Measurements from ENCODE around the gene OR1I1. TPM values are rescaled to one million over a fixed set of nuclear protein-coding genes. Genes with fewer than 3 reads are reported as not detected.

OR1I1 gene
- total RNA-seq, 1 experiment from 2014 or later = not detected

DNA sequence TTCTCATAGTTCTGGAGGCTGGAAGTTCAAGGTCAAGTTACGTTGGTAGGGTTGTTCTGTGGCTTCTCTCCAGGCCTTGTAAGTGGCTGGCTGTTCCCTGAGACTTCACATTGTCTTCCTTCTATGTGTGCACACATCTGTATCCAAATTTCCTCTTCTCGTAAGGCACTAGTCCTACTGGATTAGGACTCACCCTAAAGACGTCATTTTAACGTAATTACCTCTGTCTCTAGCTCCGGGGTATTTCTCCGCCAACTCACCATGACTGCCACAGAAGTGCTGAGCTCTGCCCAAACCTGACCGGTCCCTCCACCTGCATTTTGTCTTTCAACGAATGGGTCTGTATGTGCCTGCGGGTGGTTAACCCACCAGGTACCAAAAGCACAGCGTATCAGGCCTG, 16.4 kb downstream of the OR1I1 start:
- Histone ChIP-seq H3K36me3 (ENCODE audit: control insufficient read depth in 1 of 2, insufficient read depth in 2 of 2, low read length in 2 of 2) (no peaks in the 10 kb centered on the region), H3K4me2 (ENCODE audit: low read length) (no peak overlapping the region), H3K9ac (ENCODE audit: low read length) (no peak overlapping the region), H3K9me2 (ENCODE audit: insufficient read depth) (no peaks in the 10 kb centered on the region), H3K9me3 (ENCODE audit: control insufficient read depth in 1 of 2, insufficient read depth in 1 of 2, low read depth in 1 of 2, low read length in 2 of 2) (peaks cover 3 to 5% of the 10 kb centered on the region in 2 experiments; a peak in 2 of 4 replicates), H3K79me2 (ENCODE audit: insufficient read depth, low read length) (no peaks in the 10 kb centered on the region), H2AFZ (ENCODE audit: low read depth, low read length, poor library complexity, severe bottlenecking) (no peak overlapping the region), H3K4me3 (replicated peaks in 1 of 2; ENCODE audit: low read depth in 1 of 2, low read length in 2 of 2) (no peak overlapping the region), H3K4me1 (ENCODE audit: control insufficient read depth in 1 of 2, insufficient read depth in 2 of 2, low read length in 2 of 2) (no peaks in the 10 kb centered on the region), H3K27ac (ENCODE audit: low read depth, low read length) (no peak overlapping the region), H3K27me3 (ENCODE audit: insufficient read depth, low read length) (no peaks in the 10 kb centered on the region), H4K20me1 (ENCODE audit: insufficient read depth) (no peaks in the 10 kb centered on the region)
- TF ChIP-seq CEBPB (IDR thresholded peaks at IDR 0.05; ENCODE audit: low read depth) = no peak
- TF ChIP-seq POLR2AphosphoS5 (IDR thresholded peaks at IDR 0.05; ENCODE audit: low read depth, low read length) = no peak
- ChIA-PET RAD21 (ENCODE audit: low non-redundant PET in 1 of 2, low total read pairs in 2 of 2, uncharacterized antibody in 2 of 2, unreplicated experiment in 2 of 2) (no interaction called here), CTCF (no interaction called here), POLR2A (no interaction called here)
- intact Hi-C loops (cut with micrococcal nuclease) = no loop called here
- DNase-seq (ENCODE audit: low read depth, low spot score) (no peak), ATAC-seq (no peak)
- no TSS peak for BruUV-seq (replicated peaks)

DNA sequence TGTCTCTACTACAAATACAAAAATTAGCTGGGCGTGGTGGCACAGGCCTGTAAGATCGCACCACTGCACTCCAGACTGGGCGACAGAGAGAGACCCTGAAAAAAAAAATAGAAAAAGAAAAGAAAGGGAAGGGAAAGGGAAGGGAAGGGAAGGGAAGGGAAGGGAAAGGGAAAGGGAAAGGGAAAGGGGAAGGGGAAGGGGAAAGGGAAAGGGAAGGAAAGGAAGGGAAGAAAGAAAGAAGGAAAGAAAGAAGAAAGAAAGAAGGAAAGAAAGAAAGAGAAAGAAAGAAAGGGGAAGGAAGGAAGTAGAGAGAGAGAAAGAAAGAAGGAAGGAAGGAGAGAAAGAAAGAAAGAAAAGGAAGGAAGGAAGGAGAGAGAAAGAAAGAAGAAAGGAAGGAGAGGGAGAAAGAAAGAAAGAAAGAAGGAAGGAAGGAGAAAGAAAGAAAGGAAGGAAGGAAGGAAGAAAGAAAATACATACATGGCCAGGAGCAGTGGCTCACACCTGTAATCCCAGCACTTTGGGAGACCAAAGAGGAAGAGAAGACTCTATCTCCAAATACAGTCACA, 17.1 kb downstream of the OR1I1 start:
- Histone ChIP-seq H3K9ac (ENCODE audit: low read length) (no peak overlapping the region), H2AFZ (ENCODE audit: low read depth, low read length, poor library complexity, severe bottlenecking) (no peak overlapping the region), H3K4me3 (replicated peaks in 1 of 2; ENCODE audit: low read depth in 1 of 2, low read length in 2 of 2) (no peak overlapping the region), H3K9me2 (ENCODE audit: insufficient read depth) (no peaks in the 10 kb centered on the region), H3K4me2 (ENCODE audit: low read length) (no peak overlapping the region), H3K9me3 (ENCODE audit: control insufficient read depth in 1 of 2, insufficient read depth in 1 of 2, low read depth in 1 of 2, low read length in 2 of 2) (peaks cover 5 to 6% of the 10 kb centered on the region in 2 experiments; a peak in 2 of 4 replicates), H4K20me1 (ENCODE audit: insufficient read depth) (no peaks in the 10 kb centered on the region), H3K27ac (ENCODE audit: low read depth, low read length) (no peak overlapping the region), H3K4me1 (ENCODE audit: control insufficient read depth in 1 of 2, insufficient read depth in 2 of 2, low read length in 2 of 2) (no peaks in the 10 kb centered on the region), H3K27me3 (ENCODE audit: insufficient read depth, low read length) (no peaks in the 10 kb centered on the region), H3K36me3 (ENCODE audit: control insufficient read depth in 1 of 2, insufficient read depth in 2 of 2, low read length in 2 of 2) (no peaks in the 10 kb centered on the region), H3K79me2 (ENCODE audit: insufficient read depth, low read length) (no peaks in the 10 kb centered on the region)
- DNase-seq (ENCODE audit: low read depth, low spot score) (no peak), ATAC-seq (no peak)
- RAD21 ChIA-PET (ENCODE audit: low non-redundant PET in 1 of 2, low total read pairs in 2 of 2, uncharacterized antibody in 2 of 2, unreplicated experiment in 2 of 2) = no interaction called here
- TF ChIP-seq ZFX (IDR thresholded peaks at IDR 0.05) (no peak), JUND (IDR thresholded peaks at IDR 0.05) (no peak), FOSL1 (IDR thresholded peaks at IDR 0.05; ENCODE audit: low read depth) (no peak), ELF1 (IDR thresholded peaks at IDR 0.05; ENCODE audit: borderline replicate concordance, low read depth) (no peak), SP1 (IDR thresholded peaks at IDR 0.05; ENCODE audit: low read depth) (no peak)
- TF ChIP-seq, protein P1, sequence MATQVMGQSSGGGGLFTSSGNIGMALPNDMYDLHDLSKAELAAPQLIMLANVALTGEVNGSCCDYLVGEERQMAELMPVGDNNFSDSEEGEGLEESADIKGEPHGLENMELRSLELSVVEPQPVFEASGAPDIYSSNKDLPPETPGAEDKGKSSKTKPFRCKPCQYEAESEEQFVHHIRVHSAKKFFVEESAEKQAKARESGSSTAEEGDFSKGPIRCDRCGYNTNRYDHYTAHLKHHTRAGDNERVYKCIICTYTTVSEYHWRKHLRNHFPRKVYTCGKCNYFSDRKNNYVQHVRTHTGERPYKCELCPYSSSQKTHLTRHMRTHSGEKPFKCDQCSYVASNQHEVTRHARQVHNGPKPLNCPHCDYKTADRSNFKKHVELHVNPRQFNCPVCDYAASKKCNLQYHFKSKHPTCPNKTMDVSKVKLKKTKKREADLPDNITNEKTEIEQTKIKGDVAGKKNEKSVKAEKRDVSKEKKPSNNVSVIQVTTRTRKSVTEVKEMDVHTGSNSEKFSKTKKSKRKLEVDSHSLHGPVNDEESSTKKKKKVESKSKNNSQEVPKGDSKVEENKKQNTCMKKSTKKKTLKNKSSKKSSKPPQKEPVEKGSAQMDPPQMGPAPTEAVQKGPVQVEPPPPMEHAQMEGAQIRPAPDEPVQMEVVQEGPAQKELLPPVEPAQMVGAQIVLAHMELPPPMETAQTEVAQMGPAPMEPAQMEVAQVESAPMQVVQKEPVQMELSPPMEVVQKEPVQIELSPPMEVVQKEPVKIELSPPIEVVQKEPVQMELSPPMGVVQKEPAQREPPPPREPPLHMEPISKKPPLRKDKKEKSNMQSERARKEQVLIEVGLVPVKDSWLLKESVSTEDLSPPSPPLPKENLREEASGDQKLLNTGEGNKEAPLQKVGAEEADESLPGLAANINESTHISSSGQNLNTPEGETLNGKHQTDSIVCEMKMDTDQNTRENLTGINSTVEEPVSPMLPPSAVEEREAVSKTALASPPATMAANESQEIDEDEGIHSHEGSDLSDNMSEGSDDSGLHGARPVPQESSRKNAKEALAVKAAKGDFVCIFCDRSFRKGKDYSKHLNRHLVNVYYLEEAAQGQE (IDR thresholded peaks at IDR 0.05; ENCODE audit: low read depth) = no peak
- intact Hi-C loops (cut with micrococcal nuclease) = no loop called here
- no TSS peak for BruUV-seq (replicated peaks)
- POLR2A ChIA-PET = no interaction called here
- CTCF ChIA-PET = interaction anchor here (0.9 to 1.3 kb wide), 2 partner anchors 97 to 151 kb away, joined by 3 to 4 read pairs; no protein-coding TSS in a partner anchor

All from HCT116 (cell line).